GM12801 (cell line): Measurements from ENCODE around the gene SUSD5.

Experiments used
- TF ChIP-seq, protein P1 (sequence below): IDR thresholded peaks from one replicate; pipeline ENCODE4 v1.5.1; 2011; ENCODE audit warnings: control low read depth; ENCODE audit not compliant: insufficient read length; ENCODE audit errors: extremely low read depth

Gene SUSD5

DNA sequence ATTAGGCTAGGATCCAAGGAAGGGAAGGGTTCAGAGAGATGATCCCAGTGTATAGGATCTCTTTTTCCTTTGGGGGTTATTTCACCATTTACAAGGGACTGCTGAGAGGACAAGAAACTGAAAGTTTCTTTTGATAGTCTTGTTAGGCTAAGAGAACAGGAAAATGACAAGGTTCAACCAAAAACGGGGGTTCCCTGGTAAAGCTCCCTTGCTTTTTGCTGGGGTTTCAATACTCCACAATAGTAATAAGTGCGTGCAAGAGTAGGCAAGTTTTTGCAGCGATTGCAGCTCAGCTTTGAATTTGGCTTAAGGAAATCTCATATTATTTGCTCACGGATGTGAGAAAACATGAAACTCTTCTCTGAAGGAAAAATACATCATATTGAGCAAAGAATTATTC, 18.8 kb upstream of the SUSD5 start:
- TF ChIP-seq, protein P1, sequence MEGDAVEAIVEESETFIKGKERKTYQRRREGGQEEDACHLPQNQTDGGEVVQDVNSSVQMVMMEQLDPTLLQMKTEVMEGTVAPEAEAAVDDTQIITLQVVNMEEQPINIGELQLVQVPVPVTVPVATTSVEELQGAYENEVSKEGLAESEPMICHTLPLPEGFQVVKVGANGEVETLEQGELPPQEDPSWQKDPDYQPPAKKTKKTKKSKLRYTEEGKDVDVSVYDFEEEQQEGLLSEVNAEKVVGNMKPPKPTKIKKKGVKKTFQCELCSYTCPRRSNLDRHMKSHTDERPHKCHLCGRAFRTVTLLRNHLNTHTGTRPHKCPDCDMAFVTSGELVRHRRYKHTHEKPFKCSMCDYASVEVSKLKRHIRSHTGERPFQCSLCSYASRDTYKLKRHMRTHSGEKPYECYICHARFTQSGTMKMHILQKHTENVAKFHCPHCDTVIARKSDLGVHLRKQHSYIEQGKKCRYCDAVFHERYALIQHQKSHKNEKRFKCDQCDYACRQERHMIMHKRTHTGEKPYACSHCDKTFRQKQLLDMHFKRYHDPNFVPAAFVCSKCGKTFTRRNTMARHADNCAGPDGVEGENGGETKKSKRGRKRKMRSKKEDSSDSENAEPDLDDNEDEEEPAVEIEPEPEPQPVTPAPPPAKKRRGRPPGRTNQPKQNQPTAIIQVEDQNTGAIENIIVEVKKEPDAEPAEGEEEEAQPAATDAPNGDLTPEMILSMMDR = no peak

DNA sequence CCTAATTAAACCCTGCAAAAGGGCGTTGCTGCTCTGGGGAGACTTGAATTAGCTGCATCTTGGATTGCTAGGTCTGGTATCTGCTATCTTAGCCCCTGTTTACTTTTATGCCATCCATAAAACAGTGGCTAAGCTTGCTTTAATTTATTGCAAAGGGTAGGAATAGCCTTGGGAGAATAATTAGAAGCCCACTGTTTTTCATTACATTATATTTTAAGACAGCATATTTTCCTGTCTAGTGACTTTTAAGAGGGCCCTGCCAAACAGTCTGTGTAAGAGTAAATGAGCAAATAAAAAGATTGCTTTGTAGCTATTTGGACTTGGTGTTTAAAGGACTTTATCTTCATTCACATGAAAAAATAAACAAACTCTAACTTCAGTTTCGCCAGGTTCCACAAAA, 17.4 kb upstream of the SUSD5 start:
- TF ChIP-seq, protein P1 = no peak

DNA sequence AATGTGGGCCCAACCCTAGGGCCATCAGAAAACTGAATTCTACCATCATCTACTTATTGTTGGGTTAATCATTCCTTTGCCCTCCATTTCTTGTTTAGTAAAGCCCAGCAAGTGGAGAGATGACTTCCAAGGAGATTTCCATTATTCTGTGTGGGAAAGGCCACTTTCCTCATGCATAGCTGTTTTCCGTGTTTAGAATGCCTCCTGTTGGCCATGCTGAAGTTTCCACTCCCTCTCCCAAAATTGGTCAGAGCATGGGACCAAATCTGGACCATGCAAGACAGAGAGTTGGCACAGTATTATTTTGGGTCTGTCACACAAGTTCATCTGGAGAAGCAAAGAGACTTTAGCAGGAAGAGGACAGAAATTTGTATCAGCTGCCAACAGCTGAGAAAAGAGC, 15.3 kb upstream of the SUSD5 start:
- TF ChIP-seq, protein P1 = no peak

DNA sequence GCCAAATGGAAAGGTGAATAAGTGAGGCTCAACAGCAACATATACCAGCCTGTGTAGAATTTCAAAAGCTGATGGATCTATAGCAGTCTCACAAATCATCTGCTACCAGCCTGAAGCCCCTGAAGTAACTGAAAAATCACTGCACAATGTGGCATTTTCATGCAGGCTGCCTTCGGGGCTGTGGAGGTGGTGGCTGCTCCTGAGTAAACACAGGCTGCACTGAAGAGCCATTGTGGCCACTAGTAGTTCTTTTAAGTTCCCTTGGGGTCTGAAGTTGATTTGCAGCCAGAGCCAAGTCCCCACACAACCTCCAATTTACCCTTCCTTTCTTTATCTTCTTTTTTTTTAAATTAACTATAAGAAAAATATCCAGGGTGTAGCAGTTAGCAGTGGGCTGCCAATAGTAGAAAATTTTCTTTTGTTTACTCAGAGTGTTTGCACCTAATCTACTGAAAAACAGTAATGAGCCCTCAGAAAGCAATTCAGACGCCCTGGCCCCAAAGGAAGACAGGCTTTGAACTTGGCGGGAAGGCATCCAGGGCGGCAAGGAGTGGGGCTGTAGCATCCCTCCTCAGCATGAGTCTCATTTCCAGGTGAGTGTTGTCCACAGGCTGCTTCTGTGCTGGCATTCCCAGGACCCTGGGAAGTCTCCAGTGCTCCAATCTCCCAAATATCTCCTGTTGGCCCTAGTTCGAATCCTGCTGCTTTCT, 13.3 kb upstream of the SUSD5 start:
- TF ChIP-seq, protein P1 = no peak

DNA sequence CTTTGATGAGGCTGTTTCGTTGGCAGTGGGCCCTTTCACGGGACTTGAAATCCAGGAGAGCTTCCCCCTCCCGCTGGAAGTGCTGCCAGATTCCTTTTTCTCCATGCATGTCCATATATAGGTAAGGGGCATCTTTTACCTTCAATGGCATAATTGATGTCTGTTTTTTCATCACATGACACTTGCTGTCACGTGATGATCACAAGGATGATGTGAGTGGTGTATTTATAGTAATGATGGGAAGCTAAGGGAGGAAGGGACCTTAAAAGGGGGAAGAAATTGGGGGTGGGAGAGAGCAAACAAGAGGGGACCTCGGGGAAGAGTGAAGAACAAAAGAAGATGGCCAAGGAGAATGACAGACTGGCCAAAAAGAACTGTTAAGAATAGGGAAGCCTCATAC, 11.3 kb upstream of the SUSD5 start:
- TF ChIP-seq, protein P1 = no peak

DNA sequence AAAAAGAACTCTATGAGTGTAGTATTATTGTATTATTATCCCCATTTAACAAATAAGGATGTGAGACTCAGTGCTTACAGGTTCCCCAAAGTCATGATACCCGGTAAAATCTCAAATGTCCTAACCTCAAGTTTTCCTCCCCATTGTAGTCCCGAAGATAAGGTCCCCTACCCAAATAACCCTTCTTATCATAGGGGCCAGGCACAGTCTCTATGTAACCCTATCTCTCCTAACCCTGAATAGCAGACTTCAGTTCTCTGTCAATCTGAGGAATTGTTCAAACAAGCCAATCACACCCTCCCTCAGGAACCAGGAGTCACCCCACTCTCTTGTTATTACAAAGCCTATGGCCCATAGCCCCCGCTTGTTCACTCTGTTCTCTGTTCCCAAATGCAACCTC, 10.5 kb upstream of the SUSD5 start:
- TF ChIP-seq, protein P1 = no peak

DNA sequence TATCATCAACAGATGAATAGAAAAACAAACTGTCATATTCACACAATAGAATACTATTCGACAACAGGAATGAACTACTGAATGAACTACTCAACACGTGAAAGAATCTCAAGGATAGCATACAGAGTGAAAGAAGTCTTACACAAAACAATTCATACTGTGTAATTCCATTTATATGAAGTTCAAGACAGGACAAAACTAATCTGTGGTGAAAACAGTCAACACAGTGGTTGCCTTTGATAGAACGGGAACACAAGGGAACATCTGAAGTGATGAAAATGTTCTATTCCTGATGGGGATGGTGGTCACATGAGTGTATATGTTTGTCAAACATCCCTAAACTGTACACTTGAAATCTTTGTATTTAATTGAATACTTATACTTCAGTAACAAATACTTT, 2.6 kb upstream of the SUSD5 start:
- TF ChIP-seq, protein P1 = no peak
